ENCODE results near the gene REXO1.

REXO1 gene

DNA sequence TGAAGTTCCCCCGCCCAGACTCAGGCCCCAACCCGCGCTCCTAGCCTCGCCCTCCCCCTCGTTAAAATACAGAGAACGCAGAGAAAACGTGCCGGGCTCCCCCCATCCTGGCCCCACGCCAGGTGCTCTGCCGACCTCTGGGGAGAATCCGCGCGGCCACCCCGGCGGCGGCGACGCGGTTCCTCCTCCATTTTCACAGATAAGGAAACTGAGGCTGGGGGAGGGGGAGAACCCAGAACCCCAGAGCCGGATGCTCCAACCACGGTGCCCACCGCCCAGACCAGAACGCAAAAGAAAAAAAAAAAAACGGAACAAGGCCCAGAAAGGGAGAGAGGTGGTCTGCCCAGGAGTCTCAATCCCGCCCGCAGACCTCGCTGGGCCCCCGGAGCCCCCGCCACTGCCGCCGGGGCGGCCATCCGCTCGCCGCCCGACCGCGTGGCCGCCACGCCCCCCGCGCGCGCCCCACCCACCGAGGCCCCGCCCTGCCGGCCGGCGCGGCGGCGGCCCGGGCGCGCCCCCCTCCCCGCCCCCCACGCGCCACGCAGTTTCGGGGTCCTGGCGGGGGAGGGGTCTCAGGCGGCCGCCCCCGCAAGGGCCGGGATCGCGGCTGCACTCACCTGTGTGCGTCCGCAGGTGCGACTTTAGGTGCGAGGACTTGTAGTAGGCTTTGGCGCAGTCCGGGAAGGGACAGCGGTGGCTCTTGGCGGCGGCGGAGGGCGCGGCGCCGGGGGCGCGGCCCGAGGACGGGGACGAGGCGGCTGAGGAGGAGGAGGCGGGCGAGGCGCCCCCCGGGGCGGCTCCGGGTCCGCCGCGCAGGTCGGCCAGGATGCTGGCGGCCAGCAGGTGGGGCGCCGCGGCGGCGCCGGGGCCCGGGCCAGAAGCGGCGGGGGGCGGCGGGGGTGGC is 14.4 kb upstream of the REXO1 start:
- TF ChIP-seq, protein P1, sequence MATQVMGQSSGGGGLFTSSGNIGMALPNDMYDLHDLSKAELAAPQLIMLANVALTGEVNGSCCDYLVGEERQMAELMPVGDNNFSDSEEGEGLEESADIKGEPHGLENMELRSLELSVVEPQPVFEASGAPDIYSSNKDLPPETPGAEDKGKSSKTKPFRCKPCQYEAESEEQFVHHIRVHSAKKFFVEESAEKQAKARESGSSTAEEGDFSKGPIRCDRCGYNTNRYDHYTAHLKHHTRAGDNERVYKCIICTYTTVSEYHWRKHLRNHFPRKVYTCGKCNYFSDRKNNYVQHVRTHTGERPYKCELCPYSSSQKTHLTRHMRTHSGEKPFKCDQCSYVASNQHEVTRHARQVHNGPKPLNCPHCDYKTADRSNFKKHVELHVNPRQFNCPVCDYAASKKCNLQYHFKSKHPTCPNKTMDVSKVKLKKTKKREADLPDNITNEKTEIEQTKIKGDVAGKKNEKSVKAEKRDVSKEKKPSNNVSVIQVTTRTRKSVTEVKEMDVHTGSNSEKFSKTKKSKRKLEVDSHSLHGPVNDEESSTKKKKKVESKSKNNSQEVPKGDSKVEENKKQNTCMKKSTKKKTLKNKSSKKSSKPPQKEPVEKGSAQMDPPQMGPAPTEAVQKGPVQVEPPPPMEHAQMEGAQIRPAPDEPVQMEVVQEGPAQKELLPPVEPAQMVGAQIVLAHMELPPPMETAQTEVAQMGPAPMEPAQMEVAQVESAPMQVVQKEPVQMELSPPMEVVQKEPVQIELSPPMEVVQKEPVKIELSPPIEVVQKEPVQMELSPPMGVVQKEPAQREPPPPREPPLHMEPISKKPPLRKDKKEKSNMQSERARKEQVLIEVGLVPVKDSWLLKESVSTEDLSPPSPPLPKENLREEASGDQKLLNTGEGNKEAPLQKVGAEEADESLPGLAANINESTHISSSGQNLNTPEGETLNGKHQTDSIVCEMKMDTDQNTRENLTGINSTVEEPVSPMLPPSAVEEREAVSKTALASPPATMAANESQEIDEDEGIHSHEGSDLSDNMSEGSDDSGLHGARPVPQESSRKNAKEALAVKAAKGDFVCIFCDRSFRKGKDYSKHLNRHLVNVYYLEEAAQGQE (IDR thresholded peaks at IDR 0.05; ENCODE audit: insufficient read depth in 1 of 2, low read depth in 2 of 2, low read length in 2 of 2): no peak
- TF ChIP-seq SIN3A (IDR thresholded peaks at IDR 0.05; ENCODE audit: borderline replicate concordance, insufficient read depth, low read length) (peak; percentile 35; the same call in 1 of the 2 replicates), FOXP2 (optimal IDR thresholded peaks at IDR 0.05; ENCODE audit: borderline replicate concordance, extremely low read depth, extremely low read length, insufficient read depth) (no peak)

DNA sequence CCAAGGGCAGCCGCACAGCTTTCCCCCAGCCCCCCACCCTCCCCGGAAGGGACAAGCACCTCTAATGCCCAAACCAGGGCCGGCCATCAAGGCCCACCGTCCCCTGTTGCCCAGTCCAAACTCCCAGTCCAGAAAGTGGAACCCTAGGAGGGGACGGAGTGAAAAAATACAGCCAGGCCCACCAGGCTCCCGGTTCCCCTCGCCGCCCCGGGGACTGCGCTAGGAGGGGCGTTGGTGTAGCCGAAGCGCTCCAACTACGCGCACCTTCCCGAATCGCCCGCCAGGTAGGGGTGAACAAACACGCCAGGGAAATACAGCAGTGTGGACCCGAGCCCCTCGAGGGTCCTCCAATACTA is 13.8 kb upstream of the REXO1 start:
- TF ChIP-seq SIN3A (IDR thresholded peaks at IDR 0.05; ENCODE audit: borderline replicate concordance, insufficient read depth, low read length) (peak; percentile 11; the same call in 1 of the 2 replicates), POLR2AphosphoS5 (IDR thresholded peaks at IDR 0.05; ENCODE audit: low read depth, low read length) (no peak)

DNA sequence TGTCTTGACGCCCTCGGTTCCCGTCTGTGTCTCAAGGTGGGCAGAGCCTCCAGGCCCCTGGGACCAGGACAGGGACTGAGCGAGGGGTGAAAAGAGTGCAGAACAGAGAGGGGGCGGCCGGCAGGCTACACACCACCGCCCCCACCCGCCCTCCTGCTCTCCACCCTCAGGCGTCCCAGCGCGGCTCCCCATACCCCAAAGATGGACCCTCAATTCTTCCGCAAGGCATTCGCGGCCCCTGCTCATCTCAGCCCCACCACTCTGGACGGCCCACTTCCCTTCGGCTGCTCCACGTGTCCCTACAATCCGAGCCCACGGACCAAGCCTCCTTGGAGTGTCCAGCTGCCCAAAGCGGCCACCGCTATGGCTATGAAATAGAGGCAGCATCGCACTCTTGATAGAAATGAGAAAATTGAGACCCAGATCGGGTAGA is 13.3 kb upstream of the REXO1 start:
- TF ChIP-seq FOXP2 (optimal IDR thresholded peaks at IDR 0.05; ENCODE audit: borderline replicate concordance, extremely low read depth, extremely low read length, insufficient read depth) (no peak), POLR2AphosphoS5 (IDR thresholded peaks at IDR 0.05; ENCODE audit: low read depth, low read length) (0 out of 2 replicates have a peak, but pooled peaks have one; percentile 21)

DNA sequence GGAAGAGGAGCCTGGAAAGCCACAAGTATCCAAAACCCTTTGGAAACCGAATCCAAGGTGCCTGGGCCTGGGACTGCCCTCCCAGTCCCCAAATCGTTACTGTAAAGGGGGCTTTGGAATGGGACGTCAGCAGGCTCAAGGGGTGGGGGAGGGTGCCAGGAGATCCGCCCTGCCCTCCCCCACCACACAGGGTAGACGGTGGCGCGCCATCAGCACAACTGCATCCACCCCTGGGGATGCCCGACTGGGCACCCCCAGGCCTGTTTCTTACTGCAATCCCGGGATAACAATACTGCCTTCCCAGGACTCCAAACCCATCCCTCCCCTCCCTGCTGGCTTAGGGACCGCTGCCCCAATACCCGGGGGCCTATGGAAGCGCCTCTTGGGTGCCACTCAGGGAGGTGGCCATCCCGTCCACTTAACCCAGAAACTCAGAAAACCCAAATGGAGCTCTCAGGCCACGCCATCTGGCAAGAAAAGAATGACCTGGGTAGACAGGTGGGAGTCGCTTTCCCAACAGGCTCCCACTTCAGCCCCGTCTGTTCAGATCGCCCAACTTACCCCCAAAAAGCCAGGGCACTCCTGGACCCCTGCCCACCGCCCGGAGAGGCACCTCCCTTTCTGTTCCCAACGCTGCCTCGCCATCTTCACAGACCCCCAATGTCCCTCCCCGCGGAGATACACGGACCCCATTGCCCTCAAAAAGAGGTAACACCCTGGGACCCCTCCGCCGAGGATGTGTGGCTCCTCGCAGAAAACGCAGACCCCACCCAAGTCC is 12.7 kb upstream of the REXO1 start:
- TF ChIP-seq, protein P1 (IDR thresholded peaks at IDR 0.05; ENCODE audit: insufficient read depth in 1 of 2, low read depth in 2 of 2, low read length in 2 of 2): no peak
- TF ChIP-seq POLR2AphosphoS5 (IDR thresholded peaks at IDR 0.05; ENCODE audit: low read depth, low read length) (no peak), SIN3A (IDR thresholded peaks at IDR 0.05; ENCODE audit: borderline replicate concordance, insufficient read depth, low read length) (no peak), FOXP2 (optimal IDR thresholded peaks at IDR 0.05; ENCODE audit: borderline replicate concordance, extremely low read depth, extremely low read length, insufficient read depth) (no peak), TAF1 (IDR thresholded peaks at IDR 0.05; ENCODE audit: borderline replicate concordance, insufficient read depth, low read length) (no peak)

DNA sequence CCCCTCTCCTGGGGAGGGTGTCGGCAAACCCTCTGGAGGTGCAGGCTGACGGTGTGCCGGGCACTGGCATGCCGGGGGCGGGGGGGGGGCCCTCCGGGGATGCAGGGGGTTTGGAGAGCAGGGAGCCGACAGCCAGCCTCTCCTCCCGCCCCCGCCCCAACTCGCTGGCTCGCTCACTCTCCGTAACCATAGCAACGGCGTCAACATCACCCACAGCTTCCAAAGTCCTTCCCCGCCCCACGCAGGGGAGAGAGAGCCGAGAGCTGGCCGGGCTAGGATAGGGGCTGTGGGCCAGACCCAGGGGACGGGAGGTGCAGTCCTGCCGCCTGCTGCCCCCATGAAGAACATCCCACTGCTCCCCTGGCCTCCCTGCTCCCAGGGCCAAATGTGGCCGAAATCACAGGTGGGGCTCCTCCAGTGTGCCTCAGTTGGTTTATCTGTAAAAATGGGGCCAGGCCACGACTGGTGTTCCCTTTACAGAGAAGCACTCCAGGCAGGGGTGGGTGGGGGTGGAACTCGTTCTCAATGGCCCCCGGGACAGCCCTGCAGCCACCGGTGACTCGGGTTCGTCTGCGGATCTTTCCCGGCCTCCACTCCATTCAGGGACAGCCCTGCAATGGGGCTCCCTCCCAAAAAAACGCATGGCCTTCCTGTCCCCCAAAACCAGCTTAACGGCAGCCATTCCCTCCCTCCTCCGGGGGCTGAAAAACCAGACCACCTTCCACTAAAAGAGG is 11.9 kb upstream of the REXO1 start:
- TF ChIP-seq, protein P1 (IDR thresholded peaks at IDR 0.05; ENCODE audit: insufficient read depth in 1 of 2, low read depth in 2 of 2, low read length in 2 of 2): no peak
- TF ChIP-seq FOXP2 (optimal IDR thresholded peaks at IDR 0.05; ENCODE audit: borderline replicate concordance, extremely low read depth, extremely low read length, insufficient read depth): no peak
- no peak for TF ChIP-seq POLR2AphosphoS5 (IDR thresholded peaks at IDR 0.05; ENCODE audit: low read depth, low read length)
- no peak for TF ChIP-seq TAF1 (IDR thresholded peaks at IDR 0.05; ENCODE audit: borderline replicate concordance, insufficient read depth, low read length)
- no peak for TF ChIP-seq SIN3A (IDR thresholded peaks at IDR 0.05; ENCODE audit: borderline replicate concordance, insufficient read depth, low read length)

Measured in PFSK-1 (cell line).